GM21528 (cell line): ENCODE measurements around the gene AVEN.

ENCODE experiments used
- ATAC-seq: cut with Tn5 transposase; IDR thresholded peaks from one replicate; pipeline ENCODE4 v1.9.1; 2021; ENCODE audit warnings: mild to moderate bottlenecking, moderate library complexity; ENCODE audit not compliant: unreplicated experiment, low FRiP score

The AVEN gene

GRCh38 chr15:33987444-33987843 lies 51.6 kb downstream of the AVEN start:
- ATAC-seq: no peak

- ATAC-seq: no peak
Observed at GRCh38 chr15:33985751-33986150, 53.3 kb downstream of the AVEN start.

GRCh38 chr15:33985287-33985686 lies 53.7 kb downstream of the AVEN start:
- no peak for ATAC-seq

GRCh38 chr15:33982516-33982915 lies 56.5 kb downstream of the AVEN start:
- ATAC-seq: no peak

GRCh38 chr15:33980159-33980558 lies 58.8 kb downstream of the AVEN start:
- no peak for ATAC-seq

- no peak for ATAC-seq
Observed at GRCh38 chr15:33975022-33975565, 63.9 kb downstream of the AVEN start.

GRCh38 chr15:33971811-33972210 lies 67.2 kb downstream of the AVEN start:
- ATAC-seq: no peak

GRCh38 chr15:33968821-33969220 lies 70.2 kb downstream of the AVEN start:
- ATAC-seq: no peak

GRCh38 chr15:33968224-33968623 lies 70.8 kb downstream of the AVEN start, which contains the start of gene CHRM5:
Gene CHRM5, plus strand, starts transcription at chr15:33968497. Its CDS starts 94,221 bp downstream, at chr15:34062718.
- ATAC-seq: no peak

- ATAC-seq: no peak
Observed at GRCh38 chr15:33964665-33965040, 74.4 kb downstream of the AVEN start.

GRCh38 chr15:33963831-33964664 lies 75.0 kb downstream of the AVEN start:
- no peak for ATAC-seq

GRCh38 chr15:33960549-33960935 lies 78.5 kb downstream of the AVEN start:
- no peak for ATAC-seq

- no peak for ATAC-seq
Observed at GRCh38 chr15:33959844-33960548, 79.0 kb downstream of the AVEN start.

GRCh38 chr15:33956397-33956796 lies 82.6 kb downstream of the AVEN start:
- no peak for ATAC-seq

- no peak for ATAC-seq
Observed at GRCh38 chr15:33955945-33956344, 83.1 kb downstream of the AVEN start.

GRCh38 chr15:33946152-33946551 lies 92.9 kb downstream of the AVEN start:
- ATAC-seq: no peak

GRCh38 chr15:33941279-33942063 lies 97.5 kb downstream of the AVEN start:
- no peak for ATAC-seq

- ATAC-seq: no peak
Observed at GRCh38 chr15:33934921-33935320, 104.1 kb downstream of the AVEN start.

GRCh38 chr15:33934396-33934795 lies 104.6 kb downstream of the AVEN start:
- ATAC-seq: no peak

- ATAC-seq: no peak
Observed at GRCh38 chr15:33932734-33933133, 106.3 kb downstream of the AVEN start.

GRCh38 chr15:33926260-33926659 lies 112.7 kb downstream of the AVEN start:
- ATAC-seq: no peak
